ENCODE measurements around the gene ITGA6.

DNA sequence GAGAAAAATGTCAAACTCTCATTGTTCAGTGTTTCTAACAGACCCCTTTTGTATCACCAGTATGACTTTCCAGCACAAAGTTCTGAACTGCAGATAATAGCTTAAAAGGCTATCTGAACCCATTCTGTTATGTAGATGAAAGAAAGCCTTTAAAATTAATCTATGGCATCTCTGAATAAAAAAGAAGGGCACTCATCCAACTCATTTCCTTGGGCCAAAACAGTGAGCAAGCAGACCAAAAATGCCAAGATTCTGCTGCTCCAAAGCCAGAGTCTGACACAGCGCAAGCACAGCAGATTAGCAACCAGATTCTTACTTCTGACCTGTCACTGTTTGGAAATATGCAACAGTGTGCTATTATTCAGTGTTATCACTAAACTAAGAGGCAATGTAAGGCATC is 22.6 kb upstream of the ITGA6 start:
- TF ChIP-seq POLR2A (IDR thresholded peaks at IDR 0.05): no peak
- TF ChIP-seq, protein P1, sequence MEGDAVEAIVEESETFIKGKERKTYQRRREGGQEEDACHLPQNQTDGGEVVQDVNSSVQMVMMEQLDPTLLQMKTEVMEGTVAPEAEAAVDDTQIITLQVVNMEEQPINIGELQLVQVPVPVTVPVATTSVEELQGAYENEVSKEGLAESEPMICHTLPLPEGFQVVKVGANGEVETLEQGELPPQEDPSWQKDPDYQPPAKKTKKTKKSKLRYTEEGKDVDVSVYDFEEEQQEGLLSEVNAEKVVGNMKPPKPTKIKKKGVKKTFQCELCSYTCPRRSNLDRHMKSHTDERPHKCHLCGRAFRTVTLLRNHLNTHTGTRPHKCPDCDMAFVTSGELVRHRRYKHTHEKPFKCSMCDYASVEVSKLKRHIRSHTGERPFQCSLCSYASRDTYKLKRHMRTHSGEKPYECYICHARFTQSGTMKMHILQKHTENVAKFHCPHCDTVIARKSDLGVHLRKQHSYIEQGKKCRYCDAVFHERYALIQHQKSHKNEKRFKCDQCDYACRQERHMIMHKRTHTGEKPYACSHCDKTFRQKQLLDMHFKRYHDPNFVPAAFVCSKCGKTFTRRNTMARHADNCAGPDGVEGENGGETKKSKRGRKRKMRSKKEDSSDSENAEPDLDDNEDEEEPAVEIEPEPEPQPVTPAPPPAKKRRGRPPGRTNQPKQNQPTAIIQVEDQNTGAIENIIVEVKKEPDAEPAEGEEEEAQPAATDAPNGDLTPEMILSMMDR (IDR thresholded peaks at IDR 0.05): no peak

All from body of pancreas (tissue), 4 donors.